GM19025 (cell line): Measurements from ENCODE around the gene BABAM1.

Experiments used
- ATAC-seq: cut with Tn5 transposase; IDR thresholded peaks from one replicate; pipeline ENCODE4 v1.9.1; 2021; ENCODE audit warnings: mild to moderate bottlenecking, low read depth, moderate library complexity; ENCODE audit not compliant: unreplicated experiment

The BABAM1 gene

DNA sequence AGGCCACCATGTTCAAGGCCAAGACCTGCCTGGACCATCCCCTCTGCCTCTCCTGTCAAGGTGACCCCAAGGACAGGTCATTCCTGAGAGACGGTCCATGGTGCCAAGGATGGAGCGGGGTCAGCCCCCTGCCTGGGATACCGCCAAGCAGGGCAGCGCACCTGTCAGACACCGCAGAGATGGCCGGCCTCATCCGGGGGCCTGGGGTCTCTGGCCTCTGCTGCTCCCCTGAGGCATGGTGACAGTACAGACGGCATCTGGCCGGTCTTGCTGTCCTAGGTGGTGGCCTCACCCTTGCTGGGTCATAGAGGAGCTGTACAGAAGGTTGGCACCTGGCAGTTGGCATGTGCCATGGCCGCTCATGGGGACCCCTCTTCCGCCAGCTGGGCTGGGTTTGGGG, 53.2 kb downstream of the BABAM1 start:
- no peak for ATAC-seq

DNA sequence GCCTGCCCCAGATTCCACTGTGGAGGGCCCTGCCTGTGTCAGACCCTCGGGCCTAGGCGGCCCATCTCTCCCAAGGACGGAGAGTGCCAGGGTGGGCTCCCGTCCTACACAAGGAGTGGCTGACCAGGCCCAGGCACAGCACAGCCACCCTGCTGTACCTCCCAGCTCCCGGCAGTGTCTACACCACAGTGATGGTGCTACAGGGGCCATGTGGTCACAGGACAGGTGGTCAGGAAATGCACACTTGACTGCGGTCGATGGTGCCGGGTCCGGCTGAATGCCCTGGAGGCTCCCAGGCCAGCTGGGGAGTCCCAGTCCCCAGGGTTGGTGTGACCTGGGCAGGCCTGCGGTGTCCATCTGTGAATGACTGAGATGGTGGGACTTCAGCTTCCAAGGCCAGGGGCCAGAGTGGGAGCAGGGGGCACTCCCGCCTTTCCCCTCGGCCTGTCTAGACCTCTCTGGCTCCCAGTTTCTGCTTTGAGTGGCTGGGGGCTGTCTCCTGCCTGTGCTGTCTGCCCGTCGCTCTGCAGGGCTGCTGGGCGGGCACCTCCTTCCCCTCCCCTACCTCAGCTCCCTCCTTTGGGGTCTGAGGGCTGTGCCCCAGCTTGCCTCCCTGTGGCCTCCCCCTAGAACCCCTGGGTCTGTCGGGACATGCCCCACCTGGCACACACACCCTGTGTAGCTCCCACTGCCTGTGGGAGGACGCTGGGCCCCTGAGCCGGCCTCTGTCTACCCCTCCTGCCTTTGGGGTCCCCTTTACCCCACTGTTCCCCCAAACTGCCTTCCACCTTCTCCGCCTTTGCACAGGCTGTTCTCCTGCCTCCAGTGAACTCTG, 54.6 kb downstream of the BABAM1 start:
- no peak for ATAC-seq

- no peak for ATAC-seq
Observed at GRCh38 chr19:17322854-17323253, 55.6 kb downstream of the BABAM1 start.

- no peak for ATAC-seq
Observed at GRCh38 chr19:17323300-17323963, 56.2 kb downstream of the BABAM1 start.

- ATAC-seq, result no peak
Observed at GRCh38 chr19:17323964-17324332, 56.7 kb downstream of the BABAM1 start.

GRCh38 chr19:17324357-17325114, 57.3 kb downstream of the BABAM1 start:
- no peak for ATAC-seq

DNA sequence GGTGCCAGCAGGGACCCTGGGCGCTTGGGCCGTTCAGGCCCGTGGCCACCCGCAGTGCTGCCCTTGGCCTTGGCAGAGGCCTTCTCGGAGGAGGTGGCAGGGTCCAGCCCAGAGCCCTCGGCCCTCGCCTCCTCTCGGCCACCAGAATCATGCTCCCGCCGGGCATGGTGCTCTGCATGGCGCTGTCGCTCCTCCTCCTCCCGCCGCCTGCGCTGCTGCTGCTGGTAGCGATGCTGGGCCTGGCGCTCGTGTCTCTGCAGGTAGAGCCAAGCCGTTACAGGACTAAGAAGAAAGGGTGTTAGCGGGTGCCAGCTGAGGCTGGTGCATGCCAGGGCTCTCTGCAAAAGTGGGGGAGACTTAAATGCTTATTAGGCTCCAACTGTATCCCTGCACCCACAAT, 57.9 kb downstream of the BABAM1 start:
- no peak for ATAC-seq

- no peak for ATAC-seq
Observed at GRCh38 chr19:17325881-17326594, 58.8 kb downstream of the BABAM1 start.

DNA sequence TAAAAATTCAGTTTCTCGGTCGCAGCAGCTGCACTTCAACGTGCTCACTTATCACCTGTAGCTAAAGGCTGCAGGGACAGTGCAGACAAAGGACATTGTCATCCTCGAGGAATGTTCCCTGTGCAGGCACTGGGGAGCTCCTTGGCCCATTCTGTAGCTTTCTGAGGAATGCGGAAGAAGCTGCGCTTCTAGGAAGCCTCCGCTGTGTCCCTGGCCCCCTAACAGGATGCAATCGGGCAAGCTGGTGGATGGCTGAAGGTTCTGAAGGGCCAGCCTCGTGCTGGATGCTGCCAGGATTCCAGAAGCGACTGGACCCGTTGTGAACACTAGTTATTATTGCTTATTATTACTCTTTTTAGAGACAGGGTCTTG, 59.3 kb downstream of the BABAM1 start:
- no peak for ATAC-seq

DNA sequence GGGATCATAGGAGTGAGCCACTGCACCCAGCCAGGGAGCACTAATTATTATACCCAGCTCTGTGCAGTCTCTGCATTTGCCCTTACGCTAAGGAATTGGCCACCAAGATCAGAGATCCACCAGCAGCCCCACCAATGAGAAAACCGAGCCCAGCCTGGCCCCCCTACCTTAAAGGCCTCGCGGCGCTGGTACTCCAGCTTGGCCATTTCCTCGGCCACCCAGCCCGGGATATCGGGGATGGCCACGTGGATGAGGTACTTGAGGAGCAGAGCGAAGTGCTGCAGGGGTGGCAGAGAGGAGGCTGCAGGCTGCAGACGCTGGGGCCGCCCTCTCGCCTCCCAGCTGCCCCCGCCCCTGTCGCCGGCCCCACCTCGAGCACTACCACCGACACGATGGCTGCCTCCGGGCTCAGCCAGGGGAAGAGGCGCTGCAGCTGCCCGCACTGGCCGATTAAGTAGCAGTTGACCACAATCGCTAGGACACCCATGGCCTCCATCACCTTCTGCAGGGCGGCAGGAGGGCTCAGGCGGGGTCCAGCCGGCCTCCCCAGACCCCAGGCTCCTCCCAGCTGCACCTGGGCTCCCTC, 59.9 kb downstream of the BABAM1 start:
- ATAC-seq, result no peak

- no peak for ATAC-seq
Observed at GRCh38 chr19:17327654-17328516, 60.6 kb downstream of the BABAM1 start.
